Epithelial cell of esophagus (primary cell): Measurements from ENCODE around the gene LYST.

Experiments used
- DNase-seq: peaks from one replicate; pipeline ENCODE4 v3.0.0; 2010; ENCODE audit warnings: low read depth
- H3K4me3 ChIP-seq: 2 replicates; pipeline ENCODE4 v1.5.1; 2011; ENCODE audit warnings: mild to moderate bottlenecking, low read length, control low read depth
- CTCF ChIP-seq: IDR thresholded peaks from 2 replicates; pipeline ENCODE4 v1.5.1; 2011; ENCODE audit warnings: low read depth, mild to moderate bottlenecking, low read length, control low read depth, inconsistent platforms; ENCODE audit not compliant: insufficient read depth; ENCODE audit errors: missing control alignments

Gene LYST

GRCh38 chr1:235898126-235898525, 31.4 kb upstream of the LYST start:
- no peak overlapping the region for H3K4me3 ChIP-seq
- no peak for DNase-seq
- TF ChIP-seq CTCF, result no peak

DNA sequence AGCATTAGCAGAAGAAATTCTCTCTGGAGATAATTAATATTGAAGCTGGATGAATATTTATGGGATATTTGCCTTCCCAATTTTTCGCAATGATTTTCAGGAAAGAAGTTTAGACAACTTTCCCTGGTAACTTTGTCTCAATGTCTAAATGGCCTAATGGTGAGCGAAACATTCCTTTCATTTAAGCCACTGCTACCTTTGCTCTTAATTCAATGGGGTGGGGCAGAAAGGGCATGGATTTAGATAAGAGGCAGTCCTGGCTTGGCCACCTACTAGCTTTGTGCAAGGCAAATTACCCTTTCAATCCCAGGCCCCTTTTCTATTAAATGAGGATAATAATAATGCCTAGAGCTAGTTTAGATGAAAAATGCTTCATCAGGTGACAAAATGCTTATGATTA, 27.1 kb upstream of the LYST start:
- no peak for DNase-seq
- no peak overlapping the region for H3K4me3 ChIP-seq
- no peak for TF ChIP-seq CTCF

GRCh38 chr1:235892734-235893413, 26.2 kb upstream of the LYST start:
- DNase-seq, result no peak
- TF ChIP-seq CTCF, result no peak

DNA sequence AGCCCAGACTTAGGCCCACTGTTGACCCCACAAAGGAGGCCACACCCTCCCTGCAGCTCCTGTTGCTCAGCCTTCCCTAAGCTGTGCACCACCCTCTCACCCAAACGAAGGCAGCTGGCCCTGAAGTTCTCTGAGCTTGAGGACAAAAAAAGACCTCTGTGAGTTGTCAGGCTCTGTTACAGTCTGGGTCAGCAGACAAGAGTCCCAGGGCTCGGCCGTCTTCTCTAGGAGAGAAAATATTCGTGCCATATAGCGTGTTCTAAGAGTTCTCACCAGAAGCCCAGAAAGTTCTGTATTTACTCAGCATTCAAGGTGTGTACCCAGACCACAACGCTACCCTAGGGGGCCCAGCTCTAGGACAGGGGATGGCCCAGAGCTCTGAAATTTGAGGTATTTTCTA, 25.5 kb upstream of the LYST start:
- no peak overlapping the region for H3K4me3 ChIP-seq
- no peak for TF ChIP-seq CTCF
- DNase-seq, result no peak

More at GRCh38 chr1:235892734-235893413, 26.2 kb upstream of the LYST start:
- H3K4me3 ChIP-seq, result no peak overlapping the region

- TF ChIP-seq CTCF, result no peak
- H3K4me3 ChIP-seq, result no peak overlapping the region
- DNase-seq, result no peak
These were observed 21.5 kb upstream of the LYST start for GRCh38 chr1:235888119-235888643.

DNA sequence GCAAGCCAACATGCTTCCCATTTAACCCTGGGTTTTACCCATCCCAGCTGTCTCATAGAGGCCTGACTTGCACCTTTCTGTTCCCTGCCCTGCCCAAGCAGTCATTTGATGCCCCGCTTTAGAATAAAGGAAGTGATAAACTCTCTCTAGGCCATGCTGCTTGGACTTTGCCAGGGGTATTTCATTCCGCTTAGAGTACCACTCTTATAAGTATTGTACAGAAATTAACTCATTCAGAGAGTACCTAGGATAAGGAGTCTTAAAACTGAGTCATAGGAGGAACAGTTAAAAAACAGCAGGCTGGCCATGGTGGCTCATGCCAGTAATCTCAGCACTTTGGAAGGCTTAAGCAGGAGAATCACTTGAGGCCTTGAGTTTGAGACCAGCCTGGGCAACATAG, 21.0 kb upstream of the LYST start:
- TF ChIP-seq CTCF, result no peak
- no peak overlapping the region for H3K4me3 ChIP-seq
- no peak for DNase-seq
